HepG2 (cell line): ENCODE data around the gene EIF5A2. TPM values are rescaled to one million over a fixed set of nuclear protein-coding genes. Genes with fewer than 3 reads are reported as not detected.

Experiments
- ATF7-NPFF ChIP-seq: sonication (generic); formaldehyde crosslinking; IDR thresholded peaks from 2 replicates; pipeline ENCODE4 v1.8.1; 2023; ENCODE audit warnings: mild to moderate bottlenecking, low read depth, missing genetic modification reagents, moderate library complexity
- KDM4B ChIP-seq: sonication (generic); formaldehyde crosslinking; IDR thresholded peaks from 2 replicates; pipeline ENCODE4 v1.4.0; 2020; ENCODE audit warnings: missing genetic modification reagents
- KLF16 ChIP-seq, 2 experiments: sonication (generic) in 1 of 2; formaldehyde crosslinking in 1 of 2; IDR thresholded peaks; 2 replicates each; pipeline versions ENCODE4 v1.6.1 to v1.8.0; 2016 to 2023; ENCODE audit warnings: missing genetic modification reagents in 2 of 2, missing compliant biosample characterization in 1 of 2
- MBD4 ChIP-seq: IDR thresholded peaks from 2 replicates; pipeline ENCODE4 v1.6.1; 2012; ENCODE audit warnings: low read length, inconsistent platforms, borderline replicate concordance
- NFKB2 ChIP-seq: sonication (generic); formaldehyde crosslinking; IDR thresholded peaks from 2 replicates; pipeline ENCODE4 v1.4.0; 2020; ENCODE audit warnings: missing genetic modification reagents, borderline replicate concordance
- NFYB ChIP-seq: sonication (generic); formaldehyde crosslinking; IDR thresholded peaks from 2 replicates; pipeline ENCODE4 v1.4.0; 2020; ENCODE audit warnings: missing genetic modification reagents
- PCBP2 ChIP-seq: fragments of 200-400 bp; formaldehyde crosslinking; optimal IDR thresholded peaks from 2 replicates; pipeline ENCODE3; 2018; ENCODE audit warnings: low read length, low read depth; ENCODE audit not compliant: poor library complexity, severe bottlenecking
- PHB2 ChIP-seq: fragments of 450-650 bp; IDR thresholded peaks from 2 replicates; pipeline ENCODE4 v1.6.1; 2018; ENCODE audit not compliant: partially characterized antibody
- RXRA ChIP-seq: sonication (generic); formaldehyde crosslinking; IDR thresholded peaks from 2 replicates; pipeline ENCODE4 v1.5.1; 2020; ENCODE audit warnings: missing genetic modification reagents
- ZBTB1 ChIP-seq: sonication (generic); formaldehyde crosslinking; IDR thresholded peaks from 2 replicates; pipeline ENCODE4 v1.4.0; 2020; ENCODE audit warnings: missing genetic modification reagents, borderline replicate concordance
- ZNF143 ChIP-seq: sonication (generic); formaldehyde crosslinking; IDR thresholded peaks from 2 replicates; pipeline ENCODE4 v1.4.0; 2020; ENCODE audit warnings: missing genetic modification reagents
- ZNF180 ChIP-seq: sonication (generic); formaldehyde crosslinking; IDR thresholded peaks from 2 replicates; pipeline ENCODE4 v1.4.0; 2020; ENCODE audit warnings: low read depth, missing genetic modification reagents, borderline replicate concordance
- ZNF317 ChIP-seq: sonication (generic); formaldehyde crosslinking; IDR thresholded peaks from 2 replicates; pipeline ENCODE4 v1.5.0; 2020; ENCODE audit warnings: mild to moderate bottlenecking, missing genetic modification reagents
- ZNF766 ChIP-seq: sonication (generic); formaldehyde crosslinking; IDR thresholded peaks from 2 replicates; pipeline ENCODE4 v1.5.0; 2020; ENCODE audit warnings: missing genetic modification reagents, borderline replicate concordance
- polyA plus RNA-seq, 8 experiments: library from polyadenylated mRNA; depleted of rRNA in 3 of 8; stranded (reverse) in 7 of 8; unstranded in 1 of 8; fragments of >200 nt; fragmentation: Illumina TruSeq in 4 of 8; extraction: Trizol in 4 of 8; gene quantifications; 2 replicates each; pipeline versions ENCODE4 v1.2.1 to v1.2.3, GENCODE V29; 2011 to 2016; ENCODE audit warnings: low read depth in 4 of 8, missing spikeins in 1 of 8, mixed read lengths in 1 of 8; ENCODE audit not compliant: insufficient read depth in 1 of 8
- total RNA-seq, 5 experiments: library from RNA; depleted of rRNA; stranded (reverse); fragments of >200 nt; fragmentation: Illumina TruSeq; extraction: Trizol; gene quantifications; 2 replicates each; pipeline ENCODE4 v1.2.3, GENCODE V29; 2016; ENCODE audit warnings: low read depth in 1 of 5
- TF ChIP-seq, protein P1 (sequence below): IDR thresholded peaks from 2 replicates; pipeline ENCODE4 v1.6.1; 2012; ENCODE audit warnings: low read length, improper control_type of control experiment
- TF ChIP-seq, protein P2 (sequence below): sonication (generic); formaldehyde crosslinking; IDR thresholded peaks from 2 replicates; pipeline ENCODE4 v1.9.0; 2021; ENCODE audit warnings: missing genetic modification reagents, borderline replicate concordance
- TF ChIP-seq, protein P3 (sequence below): sonication (generic); formaldehyde crosslinking; IDR thresholded peaks from 2 replicates; pipeline ENCODE4 v1.5.0; 2020; ENCODE audit warnings: mild to moderate bottlenecking, missing genetic modification reagents, borderline replicate concordance
- TF ChIP-seq, protein P4 (sequence below): IDR thresholded peaks from 2 replicates; pipeline ENCODE4 v1.6.1; 2018; ENCODE audit warnings: missing genetic modification reagents, mild to moderate bottlenecking, missing compliant biosample characterization

The EIF5A2 gene
- total and polyA plus RNA-seq, 2 of the 13 experiments (the other 11 are each of a cell fraction or from before 2014, with no cell fraction given): 3.5 to 9.4 TPM

DNA sequence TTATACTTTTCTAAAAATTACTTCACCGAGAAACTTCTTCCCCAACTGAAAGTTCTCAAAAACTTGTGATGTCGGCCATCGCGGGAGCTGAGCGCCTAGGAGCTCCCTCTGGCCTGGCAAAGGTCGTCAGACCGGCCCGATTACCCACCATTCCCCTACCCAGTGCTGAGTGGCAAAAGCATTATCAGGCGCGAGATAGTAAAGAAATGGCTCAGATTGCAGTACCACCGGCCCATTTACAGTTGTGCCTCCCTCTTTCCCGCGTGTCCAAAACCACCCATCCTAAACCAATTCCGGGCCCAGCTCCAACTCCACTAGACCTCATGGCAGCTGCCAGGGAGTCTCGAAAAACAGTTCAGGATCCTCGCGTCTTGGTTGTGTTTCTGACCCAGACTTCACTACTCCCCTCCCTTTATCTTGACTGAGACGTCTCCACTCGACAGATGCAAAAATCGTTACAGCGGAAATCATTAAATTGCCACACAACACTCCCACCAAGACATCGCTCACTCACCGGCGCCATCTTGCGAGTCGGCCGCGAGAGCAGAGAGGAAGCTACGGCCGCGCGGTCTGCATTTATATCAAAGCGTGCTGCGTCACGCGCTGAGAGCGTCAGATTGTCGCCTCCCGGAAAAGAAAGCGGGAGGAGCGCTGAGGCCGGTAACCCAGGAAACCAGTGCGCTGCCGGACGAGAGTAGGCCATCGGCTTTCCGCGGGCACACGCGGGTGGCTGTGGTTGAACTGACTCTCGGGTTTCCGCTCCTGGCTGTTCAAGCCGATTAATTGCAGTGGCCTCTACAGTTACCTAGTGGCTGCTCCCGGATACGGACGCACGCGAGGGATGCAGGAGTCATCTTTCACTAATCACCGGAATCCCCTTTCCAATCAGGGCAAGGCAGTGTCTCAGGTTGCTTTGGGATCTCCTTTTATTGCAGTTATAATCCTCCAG, 38.5 kb downstream of the EIF5A2 start, which contains the start of gene RPL22L1 (continued):
- TF ChIP-seq, protein P1, sequence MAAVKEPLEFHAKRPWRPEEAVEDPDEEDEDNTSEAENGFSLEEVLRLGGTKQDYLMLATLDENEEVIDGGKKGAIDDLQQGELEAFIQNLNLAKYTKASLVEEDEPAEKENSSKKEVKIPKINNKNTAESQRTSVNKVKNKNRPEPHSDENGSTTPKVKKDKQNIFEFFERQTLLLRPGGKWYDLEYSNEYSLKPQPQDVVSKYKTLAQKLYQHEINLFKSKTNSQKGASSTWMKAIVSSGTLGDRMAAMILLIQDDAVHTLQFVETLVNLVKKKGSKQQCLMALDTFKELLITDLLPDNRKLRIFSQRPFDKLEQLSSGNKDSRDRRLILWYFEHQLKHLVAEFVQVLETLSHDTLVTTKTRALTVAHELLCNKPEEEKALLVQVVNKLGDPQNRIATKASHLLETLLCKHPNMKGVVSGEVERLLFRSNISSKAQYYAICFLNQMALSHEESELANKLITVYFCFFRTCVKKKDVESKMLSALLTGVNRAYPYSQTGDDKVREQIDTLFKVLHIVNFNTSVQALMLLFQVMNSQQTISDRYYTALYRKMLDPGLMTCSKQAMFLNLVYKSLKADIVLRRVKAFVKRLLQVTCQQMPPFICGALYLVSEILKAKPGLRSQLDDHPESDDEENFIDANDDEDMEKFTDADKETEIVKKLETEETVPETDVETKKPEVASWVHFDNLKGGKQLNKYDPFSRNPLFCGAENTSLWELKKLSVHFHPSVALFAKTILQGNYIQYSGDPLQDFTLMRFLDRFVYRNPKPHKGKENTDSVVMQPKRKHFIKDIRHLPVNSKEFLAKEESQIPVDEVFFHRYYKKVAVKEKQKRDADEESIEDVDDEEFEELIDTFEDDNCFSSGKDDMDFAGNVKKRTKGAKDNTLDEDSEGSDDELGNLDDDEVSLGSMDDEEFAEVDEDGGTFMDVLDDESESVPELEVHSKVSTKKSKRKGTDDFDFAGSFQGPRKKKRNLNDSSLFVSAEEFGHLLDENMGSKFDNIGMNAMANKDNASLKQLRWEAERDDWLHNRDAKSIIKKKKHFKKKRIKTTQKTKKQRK: no peak
- TF ChIP-seq KLF16 (CRISPR knock-in tag; IDR thresholded peaks at IDR 0.05) (peak in 1 of 2 experiments; percentile 89; a peak in 2 of 4 replicates), ZNF143 (CRISPR knock-in tag) (peak; percentile 68), NFKB2 (peak; percentile 91; the same call in 1 of the 2 replicates), ZNF766 (CRISPR knock-in tag) (no peak; the same call in 1 of the 2 replicates), ZNF317 (CRISPR knock-in tag) (peak; percentile 73; the same call in 1 of the 2 replicates), PCBP2 (no peak), MBD4 (no peak), PHB2 (no peak), NFYB (CRISPR knock-in tag) (no peak; the same call in 1 of the 2 replicates), ATF7-NPFF (CRISPR knock-in tag) (peak; percentile 83), ZNF180 (CRISPR knock-in tag) (no peak), KDM4B (CRISPR knock-in tag) (0 out of 2 replicates have a peak, but pooled peaks have one; percentile 25), ZBTB1 (CRISPR knock-in tag) (no peak), RXRA (CRISPR knock-in tag) (peak; percentile 62; the same call in 1 of the 2 replicates)
- TF ChIP-seq, protein P2, sequence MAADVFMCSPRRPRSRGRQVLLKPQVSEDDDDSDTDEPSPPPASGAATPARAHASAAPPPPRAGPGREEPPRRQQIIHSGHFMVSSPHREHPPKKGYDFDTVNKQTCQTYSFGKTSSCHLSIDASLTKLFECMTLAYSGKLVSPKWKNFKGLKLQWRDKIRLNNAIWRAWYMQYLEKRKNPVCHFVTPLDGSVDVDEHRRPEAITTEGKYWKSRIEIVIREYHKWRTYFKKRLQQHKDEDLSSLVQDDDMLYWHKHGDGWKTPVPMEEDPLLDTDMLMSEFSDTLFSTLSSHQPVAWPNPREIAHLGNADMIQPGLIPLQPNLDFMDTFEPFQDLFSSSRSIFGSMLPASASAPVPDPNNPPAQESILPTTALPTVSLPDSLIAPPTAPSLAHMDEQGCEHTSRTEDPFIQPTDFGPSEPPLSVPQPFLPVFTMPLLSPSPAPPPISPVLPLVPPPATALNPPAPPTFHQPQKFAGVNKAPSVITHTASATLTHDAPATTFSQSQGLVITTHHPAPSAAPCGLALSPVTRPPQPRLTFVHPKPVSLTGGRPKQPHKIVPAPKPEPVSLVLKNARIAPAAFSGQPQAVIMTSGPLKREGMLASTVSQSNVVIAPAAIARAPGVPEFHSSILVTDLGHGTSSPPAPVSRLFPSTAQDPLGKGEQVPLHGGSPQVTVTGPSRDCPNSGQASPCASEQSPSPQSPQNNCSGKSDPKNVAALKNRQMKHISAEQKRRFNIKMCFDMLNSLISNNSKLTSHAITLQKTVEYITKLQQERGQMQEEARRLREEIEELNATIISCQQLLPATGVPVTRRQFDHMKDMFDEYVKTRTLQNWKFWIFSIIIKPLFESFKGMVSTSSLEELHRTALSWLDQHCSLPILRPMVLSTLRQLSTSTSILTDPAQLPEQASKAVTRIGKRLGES: no peak
- TF ChIP-seq, protein P3, sequence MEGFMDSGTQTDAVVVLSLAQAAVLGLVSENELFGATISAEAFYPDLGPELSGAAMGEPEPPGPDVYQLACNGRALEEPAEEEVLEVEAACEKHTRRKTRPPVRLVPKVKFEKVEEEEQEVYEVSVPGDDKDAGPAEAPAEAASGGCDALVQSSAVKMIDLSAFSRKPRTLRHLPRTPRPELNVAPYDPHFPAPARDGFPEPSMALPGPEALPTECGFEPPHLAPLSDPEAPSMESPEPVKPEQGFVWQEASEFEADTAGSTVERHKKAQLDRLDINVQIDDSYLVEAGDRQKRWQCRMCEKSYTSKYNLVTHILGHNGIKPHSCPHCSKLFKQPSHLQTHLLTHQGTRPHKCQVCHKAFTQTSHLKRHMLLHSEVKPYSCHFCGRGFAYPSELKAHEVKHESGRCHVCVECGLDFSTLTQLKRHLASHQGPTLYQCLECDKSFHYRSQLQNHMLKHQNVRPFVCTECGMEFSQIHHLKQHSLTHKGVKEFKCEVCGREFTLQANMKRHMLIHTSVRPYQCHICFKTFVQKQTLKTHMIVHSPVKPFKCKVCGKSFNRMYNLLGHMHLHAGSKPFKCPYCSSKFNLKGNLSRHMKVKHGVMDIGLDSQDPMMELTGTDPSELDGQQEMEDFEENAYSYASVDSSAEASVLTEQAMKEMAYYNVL (CRISPR knock-in tag): no peak
- TF ChIP-seq, protein P4, sequence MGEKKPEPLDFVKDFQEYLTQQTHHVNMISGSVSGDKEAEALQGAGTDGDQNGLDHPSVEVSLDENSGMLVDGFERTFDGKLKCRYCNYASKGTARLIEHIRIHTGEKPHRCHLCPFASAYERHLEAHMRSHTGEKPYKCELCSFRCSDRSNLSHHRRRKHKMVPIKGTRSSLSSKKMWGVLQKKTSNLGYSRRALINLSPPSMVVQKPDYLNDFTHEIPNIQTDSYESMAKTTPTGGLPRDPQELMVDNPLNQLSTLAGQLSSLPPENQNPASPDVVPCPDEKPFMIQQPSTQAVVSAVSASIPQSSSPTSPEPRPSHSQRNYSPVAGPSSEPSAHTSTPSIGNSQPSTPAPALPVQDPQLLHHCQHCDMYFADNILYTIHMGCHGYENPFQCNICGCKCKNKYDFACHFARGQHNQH (CRISPR knock-in tag): peak; percentile 38; the same call in 1 of the 2 replicates
